Smooth muscle cell (in vitro differentiated cells): ENCODE measurements around the gene LARGE1. TPM values are rescaled to one million over a fixed set of nuclear protein-coding genes. Genes with fewer than 3 reads are reported as not detected.

Experiments used
- DNase-seq: peaks from one replicate; lab custom pipeline; 2025; ENCODE audit not compliant: unreplicated experiment; lab: John Stamatoyannopoulos, UW
- H2AFZ ChIP-seq: fragments of 200-600 bp; sonication (generic); 2 replicates; pipeline ENCODE4 v1.6.0; 2016; ENCODE audit warnings: antibody characterized with exemption, low read depth, mild to moderate bottlenecking
- H3F3A ChIP-seq: fragments of 200-600 bp; sonication (generic); 2 replicates; pipeline ENCODE4 v1.6.0; 2017; ENCODE audit warnings: antibody characterized with exemption, low read depth
- H3K27ac ChIP-seq: fragments of 200-600 bp; sonication (generic); 2 replicates; pipeline ENCODE4 v1.5.1; 2016; ENCODE audit warnings: low read depth, mild to moderate bottlenecking
- H3K27me3 ChIP-seq: fragments of 200-600 bp; sonication (generic); 2 replicates; pipeline ENCODE4 v1.6.1; 2016; ENCODE audit warnings: low read depth, mild to moderate bottlenecking
- H3K36me3 ChIP-seq: fragments of 200-600 bp; sonication (generic); 2 replicates; pipeline ENCODE4 v1.5.1; 2016; ENCODE audit warnings: low read depth
- H3K4me1 ChIP-seq: fragments of 200-600 bp; sonication (generic); 2 replicates; pipeline ENCODE4 v1.5.1; 2016; ENCODE audit warnings: low read depth
- H3K4me2 ChIP-seq: fragments of 200-600 bp; sonication (generic); 2 replicates; pipeline ENCODE4 v1.6.0; 2016; ENCODE audit warnings: mild to moderate bottlenecking
- H3K4me3 ChIP-seq: fragments of 200-600 bp; sonication (generic); 2 replicates; pipeline ENCODE4 v1.5.1; 2016; ENCODE audit warnings: mild to moderate bottlenecking
- H3K79me2 ChIP-seq: fragments of 200-600 bp; sonication (generic); 2 replicates; pipeline ENCODE4 v1.6.0; 2016; ENCODE audit warnings: low read depth, mild to moderate bottlenecking
- H3K9ac ChIP-seq: fragments of 200-600 bp; sonication (generic); 2 replicates; pipeline ENCODE4 v1.6.0; 2016; ENCODE audit warnings: low read depth
- H3K9me3 ChIP-seq: fragments of 200-600 bp; sonication (generic); replicated peaks from 2 replicates; pipeline ENCODE4 v1.5.1; 2016; ENCODE audit warnings: low read depth
- H4K20me1 ChIP-seq: fragments of 200-600 bp; sonication (generic); 2 replicates; pipeline ENCODE4 v1.6.0; 2016; ENCODE audit warnings: low read depth
- CTCF ChIP-seq: fragments of 200-600 bp; sonication (generic); IDR thresholded peaks from 2 replicates; pipeline ENCODE4 v1.5.1; 2017; ENCODE audit warnings: borderline replicate concordance, mild to moderate bottlenecking, antibody characterized with exemption; ENCODE audit not compliant: insufficient read depth, poor library complexity, severe bottlenecking
- WGBS: methylation state at CpG from one replicate; pipeline ENCODE4 v1.1.7; 2016; ENCODE audit warnings: low lambda C conversion rate; 5-methylcytosine and 5-hydroxymethylcytosine counted together
- polyA plus RNA-seq: library from polyadenylated mRNA; unstranded; fragments of >200 nt; fragmentation: Nextera tagmentation; extraction: Ambion mirVana; gene quantifications from 2 replicates; pipeline ENCODE4 v1.2.1, GENCODE V29; 2016
- total RNA-seq: library from RNA; depleted of rRNA; stranded (reverse); fragments of >200 nt; gene quantifications from 2 replicates; pipeline ENCODE4 v1.2.3, GENCODE V29; 2014

Gene LARGE1
- total and polyA plus RNA-seq, 2 experiments from 2014 or later = 11.9 to 18.0 TPM

GRCh38 chr22:33914131-33914530 is 6.1 kb downstream of the LARGE1 start:
- no peak overlapping the region for H3K9ac ChIP-seq
- peaks cover 15% of the 10 kb centered on the region for H3K4me1 ChIP-seq
- no peaks in the 10 kb centered on the region for H3K9me3 ChIP-seq
- H3K4me3 ChIP-seq = no peak overlapping the region
- H3K27me3 ChIP-seq = no peaks in the 10 kb centered on the region
- H2AFZ ChIP-seq = no peak overlapping the region
- TF ChIP-seq CTCF = no peak
- 82% methylated on average over 2 of the region's 2 CpGs for WGBS
- peaks cover 35% of the 10 kb centered on the region for H3K79me2 ChIP-seq
- peaks cover 78% of the 10 kb centered on the region for H4K20me1 ChIP-seq
- no peak for DNase-seq
- no peaks in the 10 kb centered on the region for H3F3A ChIP-seq
- H3K4me2 ChIP-seq = no peak overlapping the region
- no peak overlapping the region for H3K27ac ChIP-seq
- H3K36me3 ChIP-seq = no peaks in the 10 kb centered on the region

GRCh38 chr22:33913188-33913587 is 7.1 kb downstream of the LARGE1 start:
- TF ChIP-seq CTCF = no peak
- no peaks in the 10 kb centered on the region for H3K9me3 ChIP-seq

GRCh38 chr22:33909911-33910310 is 10.4 kb downstream of the LARGE1 start:
- Histone ChIP-seq H3K27ac (no peak overlapping the region), H2AFZ (no peak overlapping the region), H3K79me2 (peaks cover 18% of the 10 kb centered on the region), H3K9ac (no peak overlapping the region), H3K4me1 (peaks cover 5% of the 10 kb centered on the region), H3K27me3 (no peaks in the 10 kb centered on the region), H4K20me1 (peaks cover 58% of the 10 kb centered on the region), H3F3A (no peaks in the 10 kb centered on the region), H3K4me2 (no peak overlapping the region), H3K36me3 (no peaks in the 10 kb centered on the region), H3K4me3 (no peak overlapping the region), H3K9me3 (no peaks in the 10 kb centered on the region)
- no peak for TF ChIP-seq CTCF
- no peak for DNase-seq
- 94% methylated on average over 6 of the region's 6 CpGs for WGBS

More at GRCh38 chr22:33913188-33913587, 7.1 kb downstream of the LARGE1 start:
- DNase-seq = no peak
- no peaks in the 10 kb centered on the region for H3K36me3 ChIP-seq
- H3K27me3 ChIP-seq = no peaks in the 10 kb centered on the region
- H3K79me2 ChIP-seq = peaks cover 36% of the 10 kb centered on the region
- H3K4me2 ChIP-seq = no peak overlapping the region
- 97% methylated on average over 4 of the region's 4 CpGs for WGBS
- H4K20me1 ChIP-seq = peaks cover 78% of the 10 kb centered on the region
- H3K27ac ChIP-seq = no peak overlapping the region
- peaks cover 5% of the 10 kb centered on the region for H3K4me1 ChIP-seq
- no peak overlapping the region for H3K9ac ChIP-seq
- H2AFZ ChIP-seq = no peak overlapping the region
- no peak overlapping the region for H3K4me3 ChIP-seq
- H3F3A ChIP-seq = no peaks in the 10 kb centered on the region

GRCh38 chr22:33909075-33909458 is 11.2 kb downstream of the LARGE1 start:
- no peaks in the 10 kb centered on the region for H3K9me3 ChIP-seq
- no peak overlapping the region for H3K9ac ChIP-seq
- peak overlapping the region; percentile 16 for H3K27ac ChIP-seq
- no peaks in the 10 kb centered on the region for H3K36me3 ChIP-seq
- peaks cover 2% of the 10 kb centered on the region for H3K4me1 ChIP-seq
- no peak for DNase-seq
- no peak for TF ChIP-seq CTCF
- H3K4me2 ChIP-seq = peak overlapping the region; percentile 46
- H3K27me3 ChIP-seq = no peaks in the 10 kb centered on the region
- H3K4me3 ChIP-seq = no peak overlapping the region
- H2AFZ ChIP-seq = no peak overlapping the region
- H3K79me2 ChIP-seq = peaks cover 17% of the 10 kb centered on the region
- peaks cover 51% of the 10 kb centered on the region for H4K20me1 ChIP-seq
- 70% methylated on average over 6 of the region's 6 CpGs for WGBS
- no peaks in the 10 kb centered on the region for H3F3A ChIP-seq
